NCI-H2196 (cell line): Measurements from ENCODE around the gene MIPOL1.
A peak's percentile ranks its signal among the peaks of the same experiment; 100 is the strongest.
"Not testable (repeated sequence)": the region's sequence is repeated elsewhere in the genome, so short reads cannot be mapped to it uniquely, and the experiment has no call there.

Source experiments
- DNase-seq: peaks from one replicate; lab custom pipeline; 2025; ENCODE audit not compliant: unreplicated experiment; lab: John Stamatoyannopoulos, UW

The MIPOL1 gene

DNA sequence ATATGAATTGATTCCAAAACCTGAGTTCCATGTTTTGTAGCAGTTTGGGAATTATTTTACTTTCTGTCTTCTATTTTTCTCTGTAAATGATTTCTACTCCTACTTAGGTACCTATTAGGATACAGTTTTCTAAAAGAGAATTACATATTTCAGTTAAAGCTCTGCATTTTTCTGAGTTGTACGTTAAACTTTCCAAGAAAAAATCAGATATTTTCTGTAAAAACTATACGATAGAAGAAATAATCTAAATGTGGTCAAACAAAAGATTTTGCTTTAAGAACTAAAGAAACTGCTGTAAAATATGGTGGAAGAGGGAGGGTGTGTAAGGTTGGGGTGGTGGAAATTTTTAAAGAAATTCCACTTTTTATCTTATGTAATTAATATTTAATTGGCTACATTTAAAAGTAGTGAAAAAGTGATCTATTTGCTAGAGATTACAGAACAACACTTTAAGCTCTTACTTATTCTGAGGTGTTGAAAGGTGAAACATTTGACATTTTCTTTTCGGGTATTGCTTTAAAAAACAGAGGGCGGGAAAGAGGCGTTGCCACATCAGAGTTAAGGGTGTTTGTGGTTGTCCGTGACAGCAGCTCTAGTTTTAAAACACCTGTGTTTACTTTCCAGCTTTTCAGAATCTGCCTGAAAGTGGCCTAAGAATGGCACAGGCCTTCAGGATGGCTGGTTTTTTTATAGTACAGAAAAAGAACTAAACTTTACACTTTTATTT lies 187.3 kb downstream of the MIPOL1 start:
- DNase-seq: peak; percentile 65

DNA sequence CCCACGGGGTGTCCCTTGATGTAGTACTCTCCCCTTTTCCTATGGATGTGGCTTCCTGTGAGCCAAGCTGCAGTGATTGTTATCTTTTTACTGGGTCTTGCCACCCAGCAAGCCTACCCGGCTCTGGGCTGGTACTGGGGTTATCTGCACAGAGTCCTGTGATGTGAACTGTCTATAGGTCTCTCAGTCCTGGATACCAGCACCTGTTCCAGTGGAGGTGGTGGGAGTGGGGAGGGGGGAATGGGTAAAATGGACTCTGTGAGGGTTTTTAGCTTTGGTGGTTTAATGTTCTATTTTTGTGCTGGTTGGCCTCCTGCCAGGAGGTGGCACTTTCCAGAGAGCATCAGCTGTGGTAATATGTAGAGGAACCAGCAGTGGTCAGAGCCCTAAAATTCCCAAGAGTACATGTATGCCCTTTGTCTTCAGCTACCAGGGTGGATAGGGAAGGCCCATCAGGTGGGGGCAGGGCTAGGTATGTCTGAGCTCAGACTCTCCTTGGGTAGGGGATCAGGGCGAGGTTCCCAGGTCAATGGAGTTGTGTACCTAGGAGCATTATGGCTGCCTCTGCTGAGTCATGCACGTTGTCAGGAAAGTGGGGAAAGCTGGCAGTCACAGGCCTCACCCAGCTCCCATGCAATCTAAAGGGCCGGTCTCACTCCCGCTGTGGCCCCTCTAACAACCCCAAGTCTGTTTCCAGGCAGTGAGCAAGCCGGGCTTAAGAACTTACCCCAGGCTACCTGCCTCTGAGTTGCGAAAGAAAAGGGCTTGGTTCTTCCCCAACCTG lies 199.6 kb downstream of the MIPOL1 start:
- DNase-seq: not testable (repeated sequence)

DNA sequence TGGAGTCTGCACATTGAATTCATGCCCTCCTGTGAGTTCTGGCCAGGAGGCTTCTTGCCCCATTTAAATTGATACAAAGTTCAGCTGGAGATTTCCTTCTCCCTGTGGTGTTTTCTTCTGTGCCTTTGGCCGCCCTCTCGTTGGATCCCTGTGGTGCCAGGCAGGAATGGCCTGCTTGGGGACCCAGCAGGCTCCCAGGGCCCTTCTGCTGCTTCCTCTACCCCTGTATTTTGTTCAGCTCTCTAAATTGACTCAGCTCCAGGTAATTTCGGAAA lies 200.1 kb downstream of the MIPOL1 start:
- no peak for DNase-seq

DNA sequence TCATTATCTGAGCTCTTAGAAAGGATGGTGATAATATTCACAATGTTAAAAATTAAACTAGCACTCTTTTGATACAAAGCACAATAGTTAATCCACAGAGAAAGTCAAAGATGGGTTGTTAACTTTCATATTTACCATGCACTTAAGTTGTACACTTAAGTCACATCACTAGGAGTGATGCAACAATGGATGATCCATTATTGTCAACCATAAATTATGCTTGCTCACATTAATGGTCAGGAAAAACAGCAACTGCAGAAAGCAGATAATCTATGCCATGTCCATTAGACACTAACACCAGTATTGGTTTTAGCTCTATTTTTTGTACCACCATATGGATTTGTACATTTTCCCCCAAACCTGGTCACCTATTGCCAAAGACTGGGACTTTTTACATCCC lies 201.8 kb downstream of the MIPOL1 start:
- no peak for DNase-seq

DNA sequence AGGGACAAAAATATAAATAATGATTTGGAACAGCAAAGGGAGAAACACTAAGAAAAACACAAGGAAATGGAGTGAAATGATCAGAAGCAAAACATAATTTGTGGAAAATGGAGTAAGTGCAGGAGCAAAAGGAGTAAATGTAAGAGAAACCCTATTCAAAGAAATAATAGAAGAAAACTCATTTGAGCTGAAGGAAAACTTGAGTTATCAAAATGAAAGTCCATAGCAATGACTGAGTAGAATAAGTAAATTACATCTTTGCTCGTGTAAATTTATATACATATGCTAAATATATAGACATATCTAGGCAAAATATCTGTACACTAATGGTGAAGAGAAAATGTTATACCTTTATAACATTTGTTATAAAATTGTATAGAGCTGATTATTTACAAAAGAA lies 203.4 kb downstream of the MIPOL1 start:
- DNase-seq: no peak

DNA sequence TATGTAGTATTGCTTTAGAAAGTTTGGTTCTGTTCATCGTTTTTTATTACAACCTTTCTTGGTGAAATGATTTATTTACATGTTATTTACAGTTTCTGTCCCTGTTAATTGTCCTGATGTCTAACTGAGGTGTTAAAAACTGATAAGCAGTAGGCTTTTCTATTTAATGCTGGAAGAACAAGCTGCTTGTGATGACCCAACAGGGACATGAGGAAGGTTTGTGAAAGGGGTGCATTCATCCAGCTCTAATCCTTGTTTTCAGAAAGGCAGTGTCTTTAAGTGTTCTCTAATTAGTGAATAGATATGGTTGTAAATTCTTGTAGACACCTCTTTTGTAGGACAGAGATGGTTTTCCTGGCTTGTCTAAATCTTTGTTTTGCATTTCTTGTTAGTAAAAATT lies 205.9 kb downstream of the MIPOL1 start:
- DNase-seq: no peak

DNA sequence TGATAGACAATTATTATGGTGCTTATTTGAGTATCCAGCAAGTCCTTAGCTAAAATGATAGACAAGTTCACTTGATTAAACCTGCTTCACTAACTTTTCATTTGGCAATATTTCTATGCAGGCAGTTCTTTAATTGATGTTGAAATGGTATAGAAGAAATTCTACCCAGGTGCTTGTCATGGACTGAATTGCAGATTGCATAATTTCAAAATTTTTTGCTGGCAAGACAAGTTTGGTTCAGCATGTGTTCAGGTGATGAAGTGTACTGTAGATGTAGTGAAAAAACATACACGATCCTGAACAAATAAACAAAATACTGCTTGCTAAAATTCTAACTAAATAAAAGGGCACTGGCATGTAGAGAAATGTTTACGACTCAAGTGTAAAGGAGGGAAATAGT lies 208.4 kb downstream of the MIPOL1 start:
- no peak for DNase-seq

DNA sequence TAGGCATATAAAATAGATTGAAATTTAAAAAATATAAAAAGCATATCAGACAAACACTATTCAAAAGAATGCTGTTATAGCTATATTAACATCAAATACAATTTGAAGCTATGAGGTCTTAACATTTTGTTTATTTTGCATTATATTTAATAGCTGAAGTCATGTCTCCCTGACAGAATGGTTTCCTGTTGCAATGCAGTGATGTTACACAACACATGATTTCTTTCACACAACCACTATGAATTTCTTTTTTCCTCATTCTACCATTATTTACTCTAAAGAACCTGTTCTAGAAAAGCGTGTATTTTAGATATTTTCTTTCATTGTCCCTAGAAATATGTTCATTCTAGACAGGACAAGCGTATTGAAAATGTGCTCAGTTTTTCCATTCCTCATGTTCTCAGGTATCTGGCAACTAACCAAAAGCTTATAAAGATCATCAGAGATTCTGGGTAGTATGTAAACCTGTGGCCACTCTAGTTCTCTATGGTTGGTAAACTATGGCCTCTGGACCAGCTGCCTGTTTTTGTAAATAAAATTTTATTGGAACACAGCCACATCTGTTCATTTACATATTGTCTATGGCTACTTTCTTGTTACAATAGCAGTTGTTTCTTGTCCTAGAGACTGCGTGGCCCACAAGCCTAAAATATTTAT lies 213.5 kb downstream of the MIPOL1 start:
- DNase-seq: peak; percentile 55

DNA sequence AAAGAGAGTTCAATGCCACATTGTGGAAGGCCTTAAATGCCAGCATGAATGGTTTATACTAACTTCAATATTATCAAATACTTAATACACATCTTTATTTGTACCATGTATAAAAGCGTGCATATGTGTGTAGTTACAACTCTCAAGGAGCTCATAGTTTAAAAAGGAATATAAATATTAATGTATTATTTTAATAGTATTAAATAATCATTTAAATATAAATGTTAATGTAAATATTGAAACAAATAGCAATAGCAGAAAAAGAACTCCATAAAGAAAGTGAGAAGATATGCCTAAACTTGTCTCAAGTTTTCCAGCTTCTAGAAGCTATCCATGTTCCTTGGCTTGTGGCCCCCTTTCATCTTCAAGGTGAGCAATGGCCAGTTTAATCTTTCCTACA lies 215.3 kb downstream of the MIPOL1 start:
- no peak for DNase-seq

DNA sequence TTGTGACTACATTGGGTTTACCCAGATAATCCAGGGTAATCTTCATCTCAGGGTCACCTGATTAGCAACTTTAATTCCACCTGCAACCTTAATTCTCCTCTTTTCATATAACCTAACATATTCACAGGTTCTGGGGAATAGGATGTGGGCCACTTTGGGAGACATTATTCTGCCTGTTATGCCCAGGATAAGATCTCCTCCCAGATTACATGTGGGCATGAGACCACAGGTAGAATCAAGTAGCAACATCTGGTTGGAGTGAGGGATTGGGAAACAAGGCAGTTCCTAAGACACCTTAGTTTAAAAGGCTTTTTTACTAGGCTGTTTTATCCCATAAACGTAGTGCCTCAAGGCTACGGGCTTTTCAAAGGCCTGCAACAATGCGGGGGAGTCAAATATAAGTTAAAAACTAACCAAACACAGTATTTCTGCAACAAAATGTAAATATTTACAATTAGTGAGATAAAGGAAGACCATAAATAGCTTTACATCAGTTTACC lies 215.8 kb downstream of the MIPOL1 start:
- DNase-seq: no peak

DNA sequence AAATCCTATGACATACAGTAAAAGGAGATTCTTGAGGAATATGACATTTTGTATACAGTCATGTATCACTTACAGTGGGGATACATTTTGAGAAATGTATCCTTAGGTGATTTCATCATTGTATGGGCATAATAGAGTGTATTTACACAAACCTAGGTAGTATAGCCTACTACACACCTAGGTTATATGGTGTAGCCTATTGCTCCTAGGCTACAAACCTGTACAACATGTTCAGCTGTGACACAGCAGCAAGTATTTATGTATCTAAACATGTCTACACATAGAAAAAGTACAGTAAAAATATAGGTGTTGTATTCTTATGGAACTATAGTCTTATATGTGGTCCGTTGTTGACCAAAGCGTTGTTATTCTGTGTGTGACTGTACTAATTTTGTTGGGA lies 218.5 kb downstream of the MIPOL1 start:
- DNase-seq: no peak

DNA sequence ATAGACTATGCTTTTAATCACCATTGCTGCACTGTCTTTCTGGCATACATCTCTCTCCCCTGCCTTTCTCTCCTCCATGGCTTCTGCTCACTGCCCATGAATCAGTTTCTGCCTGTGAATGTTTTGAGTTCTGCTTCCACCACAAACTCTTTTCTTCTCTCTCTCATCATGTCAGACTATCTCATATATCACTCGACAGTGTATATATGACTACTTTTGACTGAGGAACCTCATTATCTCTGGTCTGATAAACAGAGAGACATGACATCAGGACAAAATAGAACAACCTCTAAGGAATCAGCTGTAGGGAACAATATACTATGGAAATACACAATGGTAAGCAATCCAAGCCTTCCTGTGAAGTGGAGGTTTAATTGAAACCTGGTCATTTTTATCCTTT lies 219.4 kb downstream of the MIPOL1 start:
- DNase-seq: no peak

DNA sequence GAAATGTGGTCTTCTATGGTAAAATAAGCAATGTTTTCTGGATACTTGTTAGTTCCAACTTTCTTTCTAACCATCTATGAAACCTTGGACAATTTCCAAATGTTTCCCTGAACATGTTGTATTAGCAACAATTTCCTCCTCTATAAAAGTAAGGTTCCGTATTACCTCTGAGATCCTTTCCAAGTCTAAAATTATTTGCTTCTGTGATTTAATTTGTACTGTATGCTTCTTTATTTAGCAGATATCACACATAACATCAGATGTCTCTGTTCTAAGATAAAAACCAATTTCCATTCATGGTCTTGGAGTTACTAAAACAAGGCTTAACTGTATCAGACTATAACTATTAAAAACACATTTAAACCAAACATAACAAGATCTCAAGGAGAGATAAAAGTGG lies 220.1 kb downstream of the MIPOL1 start:
- no peak for DNase-seq

DNA sequence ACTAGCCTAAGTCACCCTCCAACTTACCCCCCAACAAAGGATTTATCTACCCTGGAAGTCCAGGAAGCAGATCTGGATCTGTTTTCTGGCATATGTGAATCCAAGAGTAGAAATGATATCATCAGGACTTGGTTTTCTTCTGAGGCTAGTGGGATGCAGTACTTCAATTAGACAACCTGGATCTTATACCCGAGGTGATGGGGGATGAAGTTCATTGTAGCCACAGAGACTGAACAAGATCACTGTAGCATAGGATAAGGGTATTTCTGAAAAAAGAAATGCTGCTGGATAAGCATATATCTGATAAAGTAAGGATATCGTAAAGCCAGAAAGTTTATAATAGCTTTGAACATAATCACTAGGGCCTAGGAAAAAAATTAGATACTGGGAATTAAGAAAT lies 222.9 kb downstream of the MIPOL1 start:
- DNase-seq: no peak

DNA sequence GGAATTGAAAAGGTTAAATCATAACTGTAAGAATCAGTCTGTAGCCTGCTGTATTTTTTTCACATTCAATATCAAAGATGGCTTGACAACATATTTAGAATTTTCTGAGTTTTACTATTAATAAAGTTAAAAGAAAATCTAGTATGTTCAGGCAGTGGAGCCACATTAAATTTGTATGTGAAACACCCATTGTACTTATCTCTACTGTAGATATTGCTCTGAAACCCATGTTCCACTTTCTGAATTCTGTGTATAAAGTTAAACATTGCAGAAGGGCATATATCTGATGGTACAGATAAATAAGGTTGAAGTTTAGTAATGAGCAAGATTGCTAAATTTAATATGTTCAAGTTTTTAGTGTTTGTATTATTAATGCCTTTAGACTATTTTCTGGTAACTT lies 224.6 kb downstream of the MIPOL1 start:
- no peak for DNase-seq

DNA sequence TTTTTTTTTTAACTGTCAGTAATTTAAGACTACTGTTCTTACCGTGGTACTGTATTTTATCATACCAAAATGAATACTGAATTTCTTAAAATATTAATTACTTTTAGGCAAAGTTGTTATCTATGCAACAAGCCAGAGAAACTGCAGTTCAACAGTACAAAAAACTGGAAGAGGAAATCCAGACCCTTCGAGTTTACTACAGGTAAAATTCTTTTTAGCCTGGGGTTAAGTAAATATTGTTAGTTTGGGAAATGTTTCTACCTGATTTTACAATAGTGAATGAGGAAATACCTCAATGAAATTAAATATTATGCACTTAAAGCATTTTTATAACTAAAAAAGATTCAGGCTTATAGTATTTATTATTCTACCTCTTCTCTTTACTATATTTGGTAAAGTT lies 225.0 kb downstream of the MIPOL1 start:
- DNase-seq: no peak

DNA sequence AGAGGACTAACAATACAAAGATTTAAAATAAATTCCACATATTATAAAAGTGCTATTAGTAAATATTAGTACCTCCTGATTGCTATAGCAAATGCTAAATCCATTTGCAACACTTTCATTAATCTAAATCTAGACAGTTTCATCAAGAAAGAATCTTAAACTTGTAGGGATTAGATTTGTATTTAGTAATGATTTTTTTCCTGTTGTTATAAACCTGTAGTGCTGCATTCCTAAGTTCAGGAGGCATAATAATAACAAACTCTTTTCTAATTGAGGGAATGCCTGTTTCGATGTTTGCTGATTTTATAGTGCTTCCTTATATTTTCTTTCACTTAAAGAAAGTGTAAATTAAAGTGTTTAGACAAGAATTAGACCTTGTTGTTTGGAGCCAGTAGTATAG lies 231.2 kb downstream of the MIPOL1 start:
- no peak for DNase-seq

DNA sequence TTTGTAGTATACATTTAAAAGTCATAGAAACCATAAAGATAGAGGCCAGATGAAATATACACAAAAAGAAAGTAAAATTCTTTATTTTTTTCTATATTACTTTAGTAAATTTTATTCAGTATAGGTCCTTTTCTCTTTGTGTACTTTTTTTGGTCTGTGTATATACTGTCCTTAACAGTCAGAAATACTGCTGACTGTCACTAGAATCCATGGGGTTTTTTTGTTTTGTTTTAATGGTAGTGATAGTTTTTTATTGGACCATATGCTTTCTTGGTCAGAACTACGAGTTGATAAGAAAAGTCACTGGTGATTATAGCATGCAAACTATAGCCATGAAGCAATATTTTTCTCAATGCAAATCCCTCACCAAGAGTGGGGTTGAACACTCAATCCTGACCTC lies 231.9 kb downstream of the MIPOL1 start:
- DNase-seq: no peak

DNA sequence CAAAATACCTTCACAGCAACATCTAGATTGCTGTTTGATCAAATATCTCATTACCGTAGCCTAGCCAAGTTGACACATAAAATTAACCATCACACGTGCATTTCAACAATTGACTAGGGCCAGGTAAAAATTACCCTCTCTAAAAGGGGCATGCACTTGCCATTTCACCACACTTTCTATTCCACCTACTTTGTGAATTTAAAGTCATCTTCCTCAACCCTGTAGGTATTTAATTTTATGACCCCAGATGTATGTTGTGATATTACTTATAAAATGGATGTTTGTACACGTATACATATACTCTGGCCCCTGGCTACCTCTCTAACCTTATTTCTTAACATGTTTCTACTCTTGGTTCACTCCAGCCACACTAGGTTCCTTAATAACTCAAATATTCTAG lies 237.1 kb downstream of the MIPOL1 start:
- no peak for DNase-seq

DNA sequence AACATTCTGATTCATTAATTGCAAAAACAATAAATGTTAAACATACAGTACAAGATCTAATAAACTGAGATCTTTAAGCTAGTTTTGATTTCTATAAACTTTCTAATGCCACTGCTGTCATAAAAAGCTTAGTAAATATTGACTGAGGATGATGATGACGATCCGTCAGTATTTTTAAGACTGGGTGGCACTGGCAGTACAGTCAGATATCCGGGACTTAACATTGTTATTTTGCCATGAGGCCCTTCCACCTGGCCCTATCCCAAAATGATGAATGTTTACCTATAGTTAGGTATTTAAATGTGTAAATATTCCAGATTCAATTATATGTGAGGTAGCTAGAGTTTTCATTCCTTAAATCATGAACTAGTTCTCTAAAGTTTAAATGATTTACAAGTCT lies 238.8 kb downstream of the MIPOL1 start:
- peak; percentile 10 for DNase-seq

DNA sequence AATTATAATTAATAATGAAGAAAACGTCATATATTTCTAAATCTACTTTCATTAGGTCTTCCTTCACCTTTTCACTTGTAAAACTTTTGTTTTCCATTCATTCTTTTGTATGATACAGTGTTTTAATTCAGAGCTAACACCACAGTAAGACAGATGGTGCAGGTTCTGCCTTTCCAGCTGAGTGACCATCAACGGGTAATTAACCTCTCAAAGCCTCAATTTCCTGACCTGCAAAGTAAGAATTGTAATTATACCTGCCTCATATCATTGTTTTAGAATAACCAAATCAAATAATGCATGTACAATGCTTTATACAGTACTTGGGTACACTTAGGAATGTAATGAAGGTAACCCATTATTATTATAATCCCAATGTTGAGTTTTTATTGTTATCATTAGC lies 239.8 kb downstream of the MIPOL1 start:
- no peak for DNase-seq

DNA sequence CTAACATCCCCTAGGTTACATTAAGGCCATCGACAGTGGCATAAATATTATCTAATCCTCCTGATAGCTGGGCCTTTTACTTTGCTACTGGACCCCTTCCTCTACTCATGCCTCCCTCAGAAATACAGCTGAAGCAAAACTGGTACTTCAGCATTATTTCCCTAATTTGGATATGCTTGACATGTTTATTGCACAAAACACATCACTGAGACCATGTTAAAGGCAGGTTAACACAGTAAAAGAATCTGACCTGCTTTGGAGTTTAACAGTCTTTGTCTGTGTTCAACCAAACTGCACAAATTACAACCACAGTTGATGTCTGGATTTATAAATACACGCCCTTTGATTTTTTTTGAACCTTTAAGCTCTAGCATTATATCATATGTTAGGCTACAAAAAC lies 240.7 kb downstream of the MIPOL1 start:
- DNase-seq: no peak
